ENCODE results near the gene FAM9A.
A peak's percentile ranks its signal among the peaks of the same experiment; 100 is the strongest.
"Not testable (repeated sequence)": the region's sequence is repeated elsewhere in the genome, so short reads cannot be mapped to it uniquely, and the experiment has no call there.

Gene FAM9A

GRCh38 chrX:8803326-8803725 lies 2.1 kb upstream of the FAM9A start:
- DNase-seq (ENCODE audit: low spot score) = no peak

GRCh38 chrX:8800351-8800750 lies 832 bp downstream of the FAM9A start:
- DNase-seq (ENCODE audit: low spot score) = not testable (repeated sequence)

GRCh38 chrX:8799281-8799680 lies 1.9 kb downstream of the FAM9A start:
- DNase-seq (ENCODE audit: low spot score) = not testable (repeated sequence)

- DNase-seq (ENCODE audit: low spot score) = not testable (repeated sequence)
Observed at GRCh38 chrX:8798702-8799101, 2.5 kb downstream of the FAM9A start.

DNA sequence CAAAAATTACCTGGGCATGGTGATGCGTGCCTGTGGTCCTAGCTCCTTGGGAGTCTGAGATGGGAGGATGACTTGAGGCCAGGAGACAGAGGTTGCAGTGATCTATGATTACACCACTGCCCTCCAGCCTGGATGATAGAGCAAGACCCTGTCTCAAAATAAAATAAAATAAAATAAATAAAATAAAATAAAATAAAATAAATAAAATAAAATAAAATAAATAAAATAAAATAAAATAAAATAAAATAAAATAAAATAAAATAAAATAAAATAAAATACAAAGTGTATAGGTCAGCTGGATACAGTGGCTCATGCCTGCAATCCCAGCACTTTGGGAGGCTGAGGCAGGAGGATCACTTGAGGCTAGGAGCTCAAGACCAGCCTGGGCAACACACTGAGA lies 14.1 kb downstream of the FAM9A start:
- not testable (repeated sequence) for DNase-seq (ENCODE audit: low spot score)

DNA sequence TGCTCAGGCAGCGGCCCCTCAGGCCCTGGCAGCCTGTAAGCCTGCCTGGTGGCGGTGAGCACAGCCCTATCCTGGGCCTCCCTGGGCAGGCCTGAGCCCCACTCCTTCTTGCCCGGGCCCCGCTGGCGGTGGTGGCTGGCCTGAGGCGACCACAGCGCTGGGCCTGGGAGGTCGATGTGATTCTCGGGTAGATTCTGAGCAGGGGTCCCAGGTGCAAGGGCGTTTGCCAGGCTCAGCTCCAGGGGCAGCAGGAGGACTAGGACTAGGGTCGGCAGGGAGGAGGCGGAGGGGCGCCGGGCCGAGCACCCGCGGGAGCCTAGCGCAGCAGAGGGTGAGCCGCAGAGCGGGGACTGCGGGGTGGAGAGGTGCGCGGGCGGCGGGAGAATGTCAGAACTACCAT lies 17.0 kb downstream of the FAM9A start:
- no peak for DNase-seq (ENCODE audit: low spot score)

- no peak for DNase-seq (ENCODE audit: low spot score)
Observed at GRCh38 chrX:8783714-8784098, 17.5 kb downstream of the FAM9A start.

DNA sequence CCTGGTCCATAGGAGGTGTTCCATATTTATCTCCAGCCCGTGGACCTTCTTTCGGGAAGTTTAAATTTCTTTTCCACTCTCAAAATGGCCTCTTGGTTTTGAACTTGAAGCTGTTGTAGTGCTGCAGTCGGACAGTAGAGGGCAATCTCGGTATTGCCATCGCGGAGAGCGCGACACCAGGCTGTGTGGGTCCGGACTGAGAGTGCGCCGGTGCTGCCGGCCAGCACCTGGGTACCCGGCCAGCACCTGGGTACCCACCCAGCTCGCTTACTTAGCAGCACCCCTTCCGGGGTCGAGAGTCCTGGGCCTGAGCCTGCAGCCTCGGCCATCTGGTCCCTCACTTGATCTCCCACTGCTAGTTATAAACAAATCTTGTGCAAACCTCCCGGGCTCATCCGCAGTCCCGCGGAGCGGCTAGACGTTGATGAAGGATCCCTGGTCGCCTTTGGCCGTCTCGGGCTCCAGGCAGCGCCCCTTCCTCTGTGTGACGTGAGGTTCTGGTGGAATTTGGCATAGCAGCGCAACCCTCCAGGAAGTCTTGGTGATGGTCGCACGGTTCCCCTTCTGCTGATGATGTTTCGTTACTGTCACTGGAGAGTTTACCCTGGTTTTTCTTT lies 18.0 kb downstream of the FAM9A start:
- no peak for DNase-seq (ENCODE audit: low spot score)

GRCh38 chrX:8782595-8782994 lies 18.6 kb downstream of the FAM9A start:
- DNase-seq (ENCODE audit: low spot score) = no peak

DNA sequence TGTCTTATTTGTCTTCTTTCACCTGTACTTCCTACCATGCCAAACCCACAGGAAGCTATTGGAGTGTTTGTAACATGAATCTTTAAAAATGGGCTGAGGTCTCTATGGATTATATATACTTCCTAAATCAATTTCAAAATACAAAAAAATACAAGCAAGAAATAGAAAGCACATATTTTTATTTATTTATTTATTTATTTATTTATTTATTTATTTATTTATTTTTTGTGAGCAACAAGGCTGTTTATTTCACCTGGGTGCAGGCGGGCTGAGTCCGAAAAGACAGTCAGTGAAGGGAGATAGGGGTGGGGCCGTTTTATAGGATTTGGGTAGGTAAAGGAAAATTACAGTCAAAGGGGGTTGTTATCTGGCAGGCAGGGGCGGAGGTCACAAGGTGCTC lies 19.3 kb downstream of the FAM9A start:
- not testable (repeated sequence) for DNase-seq (ENCODE audit: low spot score)

- DNase-seq (ENCODE audit: low spot score) = no peak
Observed at GRCh38 chrX:8773117-8773516, 28.1 kb downstream of the FAM9A start.

GRCh38 chrX:8760021-8760420 lies 41.2 kb downstream of the FAM9A start:
- no peak for DNase-seq (ENCODE audit: low spot score)

GRCh38 chrX:8758706-8759105 lies 42.5 kb downstream of the FAM9A start:
- not testable (repeated sequence) for DNase-seq (ENCODE audit: low spot score)

- DNase-seq (ENCODE audit: low spot score) = not testable (repeated sequence)
Observed at GRCh38 chrX:8757609-8758389, 43.4 kb downstream of the FAM9A start.

GRCh38 chrX:8755813-8756212 lies 45.4 kb downstream of the FAM9A start:
- DNase-seq (ENCODE audit: low spot score) = no peak

DNA sequence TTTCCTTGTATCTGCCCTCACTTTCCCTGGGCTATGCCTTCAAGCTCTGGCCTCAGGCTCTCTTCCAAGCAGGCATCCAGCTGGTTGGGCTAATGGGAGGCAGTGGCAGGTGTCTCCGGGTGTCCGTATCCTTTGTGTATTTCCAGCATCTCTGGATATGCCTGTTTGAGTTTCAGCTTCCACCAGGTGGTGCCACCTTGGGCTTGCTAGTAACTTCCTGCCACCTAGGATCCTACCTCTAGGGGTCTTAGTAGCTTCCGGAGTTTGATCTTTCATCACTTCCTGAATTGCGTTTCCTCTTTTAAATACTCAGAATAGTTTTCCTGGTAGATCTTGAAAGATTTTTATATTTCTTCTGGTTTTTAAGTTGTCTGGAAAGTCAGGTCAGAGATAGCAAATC lies 46.1 kb downstream of the FAM9A start:
- DNase-seq (ENCODE audit: low spot score) = no peak

DNA sequence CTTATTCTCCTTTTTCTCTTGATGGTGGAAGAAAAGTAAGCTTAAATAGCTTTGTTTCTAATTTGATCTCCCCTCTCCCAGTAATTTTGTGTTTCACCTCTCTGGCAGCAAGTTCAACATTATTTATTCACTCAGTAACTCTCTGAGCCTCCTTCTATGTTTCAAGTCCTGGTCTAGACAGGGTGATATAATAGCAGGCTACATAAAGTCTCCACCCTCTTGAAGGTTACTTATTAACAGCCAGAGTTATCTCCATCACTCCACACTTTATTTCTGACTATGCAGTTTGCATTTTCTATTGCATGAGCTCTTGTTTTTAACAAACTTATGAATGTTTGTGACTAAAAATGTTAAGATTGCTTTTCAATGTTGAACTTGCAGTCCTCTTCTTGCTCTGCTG lies 51.5 kb downstream of the FAM9A start:
- DNase-seq (ENCODE audit: low spot score) = no peak

DNA sequence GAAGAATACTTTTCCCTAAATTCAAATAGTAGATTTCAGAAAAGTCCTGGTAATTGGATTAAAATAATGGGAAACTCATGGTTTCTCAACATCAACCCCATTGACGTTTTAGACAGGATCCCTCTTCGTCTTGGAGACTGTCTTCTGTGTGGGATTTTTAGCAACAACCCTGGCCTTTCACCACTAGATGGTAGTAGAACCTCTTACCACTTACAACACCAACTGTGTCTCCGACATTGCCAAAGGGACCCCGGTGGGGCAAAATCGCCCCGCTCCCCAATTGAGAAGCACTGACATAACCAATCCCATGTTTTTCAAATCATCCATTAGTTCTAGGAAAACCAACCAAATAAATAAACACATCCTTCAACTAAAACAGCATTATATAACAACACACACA lies 52.3 kb downstream of the FAM9A start:
- no peak for DNase-seq (ENCODE audit: low spot score)

DNA sequence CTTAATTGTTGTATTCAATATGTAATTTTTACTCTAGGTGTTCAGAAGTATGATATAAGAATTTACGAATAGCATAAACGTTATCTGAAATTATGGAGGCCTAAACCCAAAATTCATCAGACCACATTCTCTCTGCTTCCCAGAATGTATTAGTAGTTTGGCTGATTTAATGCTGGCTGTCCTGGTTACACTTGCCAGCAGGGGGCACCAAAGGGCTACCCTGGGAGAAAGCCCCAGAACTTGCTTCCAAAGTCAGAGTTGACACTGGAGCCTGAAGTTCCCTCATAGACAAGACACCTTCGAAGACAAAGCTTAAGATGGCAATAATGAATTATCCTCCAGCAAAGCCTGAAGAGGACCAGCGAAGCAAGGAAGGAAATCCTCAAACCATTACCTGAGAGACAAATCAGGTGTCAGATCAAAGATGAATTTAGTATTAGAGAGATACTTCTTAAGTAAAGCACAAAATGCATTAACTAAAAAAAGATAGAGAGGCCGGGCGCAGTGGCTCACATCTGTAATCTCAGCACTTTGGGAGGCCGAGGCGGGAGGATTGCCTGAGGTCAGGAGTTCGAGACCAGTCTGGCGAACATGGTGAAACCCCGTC lies 58.0 kb downstream of the FAM9A start:
- DNase-seq (ENCODE audit: low spot score) = peak; percentile 62

DNA sequence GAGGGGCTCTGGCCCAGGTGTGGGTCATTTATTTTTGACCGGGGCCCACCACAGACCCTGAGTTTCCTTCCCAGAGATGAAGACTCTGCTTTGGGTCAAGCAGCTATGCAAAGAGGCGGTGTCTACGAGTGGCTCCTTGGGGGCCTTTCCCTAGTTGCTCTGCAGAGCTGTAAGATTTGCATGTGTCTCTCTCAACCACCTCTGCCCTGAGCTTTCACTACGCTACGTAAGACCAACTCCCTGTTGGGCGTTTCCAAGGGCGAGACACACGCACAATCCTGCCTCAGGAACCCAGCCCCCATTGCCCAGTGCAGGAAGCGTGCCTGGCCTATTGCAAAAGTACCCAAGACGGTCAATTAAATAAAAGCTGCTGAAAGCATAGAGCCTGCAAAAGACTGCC lies 59.2 kb downstream of the FAM9A start:
- no peak for DNase-seq (ENCODE audit: low spot score)

All from ecto neural progenitor cell (in vitro differentiated cells).